Measurements from ENCODE around the gene ACTG1.

Gene ACTG1

GRCh38 chr17:81482673-81483072 lies 29.9 kb downstream of the ACTG1 start:
- no peak for DNase-seq (ENCODE audit: low read depth in 1 of 2, low spot score in 1 of 2)

GRCh38 chr17:81481815-81482505 lies 30.6 kb downstream of the ACTG1 start:
- no peak for DNase-seq (ENCODE audit: low read depth in 1 of 2, low spot score in 1 of 2)

- DNase-seq (ENCODE audit: low read depth in 1 of 2, low spot score in 1 of 2), result peak in 1 of 2 donors; percentile 34
Measured at GRCh38 chr17:81481073-81481799, 31.4 kb downstream of the ACTG1 start.

- no peak for DNase-seq (ENCODE audit: low read depth in 1 of 2, low spot score in 1 of 2)
Measured at GRCh38 chr17:81480140-81481072, 32.2 kb downstream of the ACTG1 start.

GRCh38 chr17:81479175-81480071 lies 33.2 kb downstream of the ACTG1 start:
- no peak for DNase-seq (ENCODE audit: low read depth in 1 of 2, low spot score in 1 of 2)

DNA sequence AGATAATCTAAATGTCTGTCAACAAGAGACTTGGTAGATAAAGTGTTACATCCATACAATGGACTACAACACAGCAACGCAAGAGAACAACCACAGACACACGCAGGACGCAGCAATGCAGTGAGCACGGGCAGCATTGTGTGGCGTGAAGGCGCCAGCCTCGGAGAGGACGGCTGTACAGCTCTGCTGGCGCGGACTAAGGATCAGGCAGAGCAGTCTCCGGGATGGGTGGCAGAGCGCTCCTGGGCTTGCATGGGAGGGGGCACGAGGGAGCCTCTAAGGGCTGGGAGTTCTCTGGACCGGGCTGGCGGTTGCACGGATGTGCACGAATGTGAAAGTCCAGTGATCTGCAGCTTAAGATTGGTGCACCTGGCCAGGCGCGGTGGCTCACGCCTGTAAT lies 34.5 kb downstream of the ACTG1 start:
- DNase-seq (ENCODE audit: low read depth in 1 of 2, low spot score in 1 of 2), result no peak

DNA sequence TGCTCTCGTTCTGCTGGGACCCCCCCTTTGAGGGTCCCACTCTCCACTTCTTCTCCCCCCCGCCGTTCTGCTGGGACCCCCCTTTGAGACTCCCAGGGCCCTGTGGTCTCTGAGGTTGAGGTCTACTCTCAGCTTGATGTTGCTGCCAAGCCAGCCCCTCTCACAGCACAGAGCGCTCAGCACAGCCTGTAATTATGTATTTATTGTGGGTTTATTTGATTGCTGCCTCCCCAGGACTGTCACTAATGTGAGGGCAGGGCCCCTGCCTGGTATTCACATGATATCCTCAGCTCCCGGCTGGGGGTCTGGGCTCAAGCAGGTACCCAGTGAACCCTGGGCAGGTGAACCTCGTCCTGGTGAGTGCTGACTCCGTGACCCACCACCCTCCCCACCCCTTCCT lies 35.4 kb downstream of the ACTG1 start:
- DNase-seq (ENCODE audit: low read depth in 1 of 2, low spot score in 1 of 2), result no peak

- no peak for DNase-seq (ENCODE audit: low read depth in 1 of 2, low spot score in 1 of 2)
Measured at GRCh38 chr17:81476635-81477034, 36.0 kb downstream of the ACTG1 start.

DNA sequence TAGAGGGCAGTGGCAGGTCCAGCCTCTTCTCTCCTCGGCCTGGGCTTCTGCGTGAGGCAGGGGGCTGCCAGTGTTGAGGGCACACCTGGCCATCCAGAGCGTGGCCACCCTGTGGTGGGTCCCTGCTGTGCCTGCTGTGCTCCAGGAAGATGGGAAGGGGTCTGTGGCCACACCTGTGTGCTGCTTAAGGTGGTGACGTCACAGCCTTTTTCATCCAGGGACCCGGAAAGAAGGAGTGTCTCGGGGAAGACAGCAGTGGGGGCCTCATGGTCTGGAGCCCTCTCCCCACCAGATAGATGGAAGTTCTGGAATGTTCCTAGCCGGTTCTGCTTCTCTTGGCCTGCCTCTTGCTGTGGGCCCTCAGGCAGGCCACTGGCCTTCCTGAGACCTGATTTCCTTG lies 36.5 kb downstream of the ACTG1 start:
- no peak for DNase-seq (ENCODE audit: low read depth in 1 of 2, low spot score in 1 of 2)

DNA sequence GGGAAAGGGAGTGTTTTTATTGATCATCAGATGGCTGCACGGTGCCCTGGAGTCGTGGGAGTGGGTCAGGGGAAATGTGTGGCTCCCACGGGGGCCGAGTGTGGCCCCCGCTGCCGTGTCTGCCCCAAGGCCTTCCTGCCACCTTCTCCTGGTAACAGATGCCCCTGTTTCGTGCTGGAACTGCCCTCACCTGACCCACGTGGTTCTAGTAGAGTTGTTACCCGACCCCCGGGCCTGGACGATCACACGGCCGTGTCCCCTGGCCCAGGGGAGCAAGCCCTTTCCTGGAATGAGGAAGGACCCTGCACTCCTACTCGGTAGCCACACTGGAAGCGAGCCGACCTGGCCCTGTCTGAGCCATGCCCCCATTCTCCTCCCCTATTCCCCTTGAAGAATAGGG lies 37.6 kb downstream of the ACTG1 start:
- no peak for DNase-seq (ENCODE audit: low read depth in 1 of 2, low spot score in 1 of 2)

- no peak for DNase-seq (ENCODE audit: low read depth in 1 of 2, low spot score in 1 of 2)
Measured at GRCh38 chr17:81473019-81473418, 39.6 kb downstream of the ACTG1 start.

DNA sequence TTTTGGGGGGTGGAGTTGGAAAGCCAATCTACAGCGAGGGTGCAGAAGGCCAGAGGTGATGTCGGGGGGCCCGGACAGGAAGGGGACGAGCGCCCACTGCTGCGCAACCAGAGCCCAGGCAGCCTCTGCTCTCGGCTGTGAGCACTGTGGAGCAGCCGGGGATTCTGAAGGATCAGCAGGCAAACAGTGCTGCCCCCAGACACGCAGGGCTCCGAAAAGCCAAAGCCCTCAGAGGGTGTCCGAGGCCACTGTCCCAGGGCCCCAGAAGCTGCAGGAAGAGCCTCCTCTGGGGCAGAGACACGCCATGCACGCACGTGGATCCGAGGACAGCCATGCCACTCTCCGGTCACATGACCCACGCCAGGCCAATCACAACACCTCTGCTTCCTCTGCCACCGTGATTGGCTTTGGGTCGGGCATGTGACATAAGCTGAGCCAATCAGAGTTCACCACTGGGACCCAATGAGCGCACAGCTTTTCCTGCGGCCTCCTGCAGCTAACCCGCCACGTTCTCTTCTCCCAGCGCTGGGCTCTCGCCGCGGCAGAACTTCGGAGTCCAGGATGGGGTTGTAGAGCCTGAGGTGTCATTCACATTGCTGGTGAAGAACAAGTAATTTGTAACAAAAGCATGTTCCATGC lies 40.7 kb downstream of the ACTG1 start:
- no peak for DNase-seq (ENCODE audit: low read depth in 1 of 2, low spot score in 1 of 2)

- no peak for DNase-seq (ENCODE audit: low read depth in 1 of 2, low spot score in 1 of 2)
Measured at GRCh38 chr17:81470944-81471817, 41.4 kb downstream of the ACTG1 start.

DNA sequence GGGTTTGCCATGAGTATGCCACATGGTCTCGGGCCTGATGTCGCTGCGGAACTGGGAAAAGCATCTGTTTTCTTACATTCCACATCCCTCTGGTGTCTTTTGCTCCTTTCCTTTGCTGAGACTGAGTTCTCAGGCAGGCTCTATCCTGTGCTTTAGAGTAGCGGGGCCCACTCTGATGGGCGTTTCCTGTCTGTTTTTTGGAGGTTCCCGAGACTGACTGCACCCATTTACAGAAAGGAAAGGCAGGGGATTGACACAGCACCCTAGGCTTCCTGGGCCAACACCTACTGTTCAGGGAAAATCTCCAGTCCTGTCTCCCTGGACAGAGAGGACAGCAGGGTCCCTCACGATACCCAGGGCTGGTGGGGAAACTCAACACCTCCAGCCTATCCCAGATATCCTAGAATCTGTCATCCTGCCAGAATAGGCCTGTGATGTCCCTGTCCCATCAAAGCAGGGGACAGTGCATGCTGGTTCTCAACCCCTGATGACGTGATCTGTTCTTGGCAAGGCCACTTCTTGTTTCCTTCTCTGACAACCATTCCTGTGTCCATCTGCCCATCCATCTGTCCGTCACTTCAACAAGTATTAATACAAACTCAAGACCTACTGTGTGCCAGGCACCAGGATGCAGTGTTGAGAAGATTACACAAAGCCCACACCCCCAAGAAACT lies 42.2 kb downstream of the ACTG1 start:
- no peak for DNase-seq (ENCODE audit: low read depth in 1 of 2, low spot score in 1 of 2)

- DNase-seq (ENCODE audit: low read depth in 1 of 2, low spot score in 1 of 2), result no peak
Measured at GRCh38 chr17:81469266-81469665, 43.3 kb downstream of the ACTG1 start.

- DNase-seq (ENCODE audit: low read depth in 1 of 2, low spot score in 1 of 2), result no peak
Measured at GRCh38 chr17:81468770-81469121, 43.9 kb downstream of the ACTG1 start.

DNA sequence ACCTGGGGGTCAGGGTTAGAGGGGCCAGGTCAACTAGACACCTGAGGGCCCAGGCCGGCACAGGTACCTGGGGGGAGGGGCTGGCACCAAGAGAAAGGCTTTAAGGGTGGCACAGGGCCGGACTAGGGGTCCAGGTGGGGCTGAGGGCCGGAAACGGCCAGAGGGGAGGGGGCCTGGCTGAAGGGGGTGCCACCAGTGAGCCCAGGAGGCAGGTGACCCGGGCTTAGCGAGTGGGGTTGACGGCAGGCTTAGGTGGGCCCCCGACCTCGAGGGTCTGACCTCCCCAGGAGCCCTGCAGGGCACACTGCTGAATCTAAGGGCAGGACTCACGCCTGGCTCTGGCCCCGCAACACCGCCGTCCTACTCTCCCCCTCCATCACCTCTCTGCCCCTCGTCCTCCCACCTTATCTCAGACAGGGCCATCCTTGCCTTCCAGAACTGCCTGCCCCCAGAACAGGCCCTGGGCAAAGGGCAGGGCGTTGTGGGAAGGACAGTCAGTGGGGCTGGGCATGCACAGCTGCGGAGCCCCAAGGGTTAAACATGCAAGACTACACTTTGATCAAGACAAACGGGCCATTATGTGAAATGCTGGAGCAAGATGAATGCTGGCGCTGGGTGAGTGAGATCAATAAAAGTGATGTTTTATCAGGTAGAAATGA lies 44.4 kb downstream of the ACTG1 start:
- no peak for DNase-seq (ENCODE audit: low read depth in 1 of 2, low spot score in 1 of 2)
